GM10266 (cell line): Measurements from ENCODE around the gene FCRL5.

Source experiments
- DNase-seq: peaks from one replicate; pipeline ENCODE4 v3.0.0; 2012; ENCODE audit errors: extremely low spot score
- CTCF ChIP-seq: IDR thresholded peaks from 2 replicates; pipeline ENCODE4 v1.5.1; 2012; ENCODE audit warnings: mild to moderate bottlenecking, low read depth; ENCODE audit not compliant: control insufficient read depth, insufficient read depth; ENCODE audit errors: missing control alignments

FCRL5 gene

GRCh38 chr1:157478030-157478429 is 74.3 kb downstream of the FCRL5 start:
- no peak for TF ChIP-seq CTCF
- no peak for DNase-seq

- DNase-seq, result no peak
- no peak for TF ChIP-seq CTCF
Measured at GRCh38 chr1:157477419-157477818, 74.9 kb downstream of the FCRL5 start.

GRCh38 chr1:157472959-157473358 is 79.4 kb downstream of the FCRL5 start:
- no peak for TF ChIP-seq CTCF
- DNase-seq, result no peak

GRCh38 chr1:157472056-157472701 is 80.1 kb downstream of the FCRL5 start:
- no peak for DNase-seq
- TF ChIP-seq CTCF, result no peak

- TF ChIP-seq CTCF, result no peak
- DNase-seq, result no peak
Measured at GRCh38 chr1:157471531-157471930, 80.8 kb downstream of the FCRL5 start.

GRCh38 chr1:157469752-157470675 is 82.3 kb downstream of the FCRL5 start:
- no peak for TF ChIP-seq CTCF
- DNase-seq, result no peak

- no peak for DNase-seq
Measured at GRCh38 chr1:157469300-157469699, 83.0 kb downstream of the FCRL5 start.

More at GRCh38 chr1:157469300-157469699, 83.0 kb downstream of the FCRL5 start:
- TF ChIP-seq CTCF, result no peak
